ENCODE data around the gene PSENEN.

The PSENEN gene

DNA sequence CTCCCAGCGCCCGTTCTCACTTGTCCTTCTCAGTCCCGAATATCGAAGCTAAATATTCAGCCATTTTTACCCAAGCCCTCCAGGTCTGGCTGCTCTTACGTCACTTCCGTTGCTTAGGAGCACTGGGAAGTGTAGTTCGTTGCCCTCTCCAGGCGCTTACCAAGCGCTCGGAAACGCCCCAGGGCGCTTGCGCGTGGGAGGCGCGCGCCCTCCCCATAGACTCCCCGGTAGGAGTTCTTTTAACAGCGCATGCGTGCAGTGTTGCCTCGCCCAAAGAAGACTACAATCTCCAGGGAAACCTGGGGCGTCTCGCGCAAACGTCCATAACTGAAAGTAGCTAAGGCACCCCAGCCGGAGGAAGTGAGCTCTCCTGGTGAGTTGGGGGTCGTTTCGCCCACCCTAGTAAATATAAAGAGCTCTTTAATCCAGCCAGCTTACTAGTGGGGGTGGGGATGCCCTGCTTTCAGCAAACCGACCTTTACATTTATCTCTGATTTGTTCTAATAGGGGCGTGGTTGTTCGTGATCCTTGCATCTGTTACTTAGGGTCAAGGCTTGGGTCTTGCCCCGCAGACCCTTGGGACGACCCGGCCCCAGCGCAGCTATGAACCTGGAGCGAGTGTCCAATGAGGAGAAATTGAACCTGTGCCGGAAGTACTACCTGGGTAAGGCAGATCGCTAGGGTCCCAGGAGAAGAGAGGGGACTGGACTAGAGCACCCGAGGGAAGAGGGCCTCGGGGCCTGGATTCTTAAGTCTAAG, at the start of gene PSENEN, which contains the start of gene U2AF1L4:
PSENEN (plus strand) TSS at position 324 of the 759 bp plus-strand sequence; CDS start at position 604, 280 bp downstream.
U2AF1L4 (minus strand) TSS at position 91 of the 759 bp plus-strand sequence; CDS start at position 64, 27 bp downstream.
- no peaks in the 10 kb centered on the region for H3K9me3 ChIP-seq (ENCODE audit: low read depth, low read length)
- no peak for TF ChIP-seq FOXP2 (optimal IDR thresholded peaks at IDR 0.05; ENCODE audit: control extremely low read depth, extremely low read length, insufficient read depth)
- peak; percentile 52 for TF ChIP-seq POLR2AphosphoS5 (IDR thresholded peaks at IDR 0.05; ENCODE audit: borderline replicate concordance, low read depth, low read length)
- TF ChIP-seq EZH2 (IDR thresholded peaks at IDR 0.05) = no peak
- H3K27ac ChIP-seq = peak within 1 kb of the TSS; percentile 100
- H3K36me3 ChIP-seq (ENCODE audit: insufficient read depth, low read length) = peaks cover 3% of the 10 kb centered on the region; the same call in 1 of the 2 replicates
- peak; percentile 98 for DNase-seq (ENCODE audit: low read depth, low spot score)
- H3K9ac ChIP-seq (ENCODE audit: insufficient read length) = peak within 1 kb of the TSS; percentile 99
- peak within 1 kb of the TSS; percentile 87 for H3K4me3 ChIP-seq

- DNase-seq (ENCODE audit: low read depth, low spot score) = no peak
- Histone ChIP-seq H3K9ac (ENCODE audit: insufficient read length) (no peak overlapping the region), H3K4me3 (no peak overlapping the region), H3K27ac (no peak overlapping the region), H3K9me3 (ENCODE audit: low read depth, low read length) (no peaks in the 10 kb centered on the region), H3K36me3 (ENCODE audit: insufficient read depth, low read length) (no peaks in the 10 kb centered on the region)
- TF ChIP-seq EZH2 (IDR thresholded peaks at IDR 0.05) = no peak
Measured at GRCh38 chr19:35695895-35696422, 49.5 kb upstream of the PSENEN start.

DNA sequence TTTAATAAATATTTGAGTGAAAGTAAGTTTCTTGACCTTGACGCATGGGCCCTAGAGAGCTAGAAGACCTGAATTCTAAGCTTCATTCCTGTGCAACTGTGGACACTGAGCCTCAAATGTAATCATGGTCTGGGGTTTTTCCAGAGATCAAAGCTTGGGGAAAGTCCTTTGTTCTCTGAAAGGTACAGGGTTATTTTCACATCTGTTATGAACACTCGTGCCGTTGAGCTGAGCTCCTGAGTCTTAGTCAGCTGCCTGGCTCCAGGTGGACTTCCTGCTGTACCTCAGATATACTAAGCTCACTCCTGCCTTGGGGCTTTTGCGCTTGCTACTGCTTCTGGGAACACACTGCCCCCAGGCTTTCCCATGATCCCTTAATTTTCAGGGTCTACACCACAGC, 48.6 kb upstream of the PSENEN start:
- no peak overlapping the region for H3K4me3 ChIP-seq
- H3K9me3 ChIP-seq (ENCODE audit: low read depth, low read length) = no peaks in the 10 kb centered on the region
- H3K36me3 ChIP-seq (ENCODE audit: insufficient read depth, low read length) = no peaks in the 10 kb centered on the region
- no peak overlapping the region for H3K9ac ChIP-seq (ENCODE audit: insufficient read length)
- no peak for DNase-seq (ENCODE audit: low read depth, low spot score)
- H3K27ac ChIP-seq = no peak overlapping the region
- no peak for TF ChIP-seq FOXP2 (optimal IDR thresholded peaks at IDR 0.05; ENCODE audit: control extremely low read depth, extremely low read length, insufficient read depth)
- no peak for TF ChIP-seq POLR2AphosphoS5 (IDR thresholded peaks at IDR 0.05; ENCODE audit: borderline replicate concordance, low read depth, low read length)
- TF ChIP-seq EZH2 (IDR thresholded peaks at IDR 0.05) = no peak

DNA sequence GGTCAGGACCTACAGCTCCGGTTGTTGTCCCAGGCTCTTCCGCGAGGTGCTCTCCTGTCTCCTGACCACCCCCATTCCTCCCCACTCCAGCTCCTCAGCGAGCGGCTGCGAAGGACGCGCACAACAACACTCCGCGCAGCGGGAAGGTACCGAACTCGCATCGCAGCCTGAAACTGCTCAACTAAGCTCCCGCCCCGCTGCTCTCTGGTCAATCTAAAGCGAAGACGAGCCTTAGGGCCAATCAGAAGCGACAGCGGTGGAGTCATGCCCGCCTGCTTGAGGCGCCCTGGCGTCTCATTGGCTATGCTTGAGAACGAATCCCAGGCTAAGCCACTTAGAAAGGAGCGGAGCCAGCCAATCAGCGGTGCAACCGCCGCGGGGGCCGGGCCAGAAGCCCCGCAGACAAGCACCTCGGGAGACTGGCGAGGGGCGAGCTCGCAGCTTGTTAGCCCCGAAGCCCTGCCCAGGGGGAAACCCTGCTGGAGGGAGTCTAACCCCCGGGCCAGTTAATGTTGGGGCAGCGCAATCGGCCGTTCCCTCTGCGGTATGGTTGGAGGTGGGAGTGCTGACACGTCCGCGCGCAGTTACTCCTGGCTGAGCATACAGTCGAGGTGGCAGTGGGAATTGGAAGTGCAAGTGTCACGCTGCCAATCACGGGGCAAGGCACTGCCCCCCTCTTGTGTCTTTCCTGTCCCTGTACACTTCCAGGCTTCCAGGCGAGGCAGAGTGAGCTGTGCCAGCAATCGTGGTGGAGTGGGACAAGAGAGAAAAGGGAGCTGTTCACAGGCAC, 43.0 kb upstream of the PSENEN start:
- Histone ChIP-seq H3K4me3 (peak overlapping the region; percentile 71), H3K9ac (ENCODE audit: insufficient read length) (no peak overlapping the region), H3K9me3 (ENCODE audit: low read depth, low read length) (no peaks in the 10 kb centered on the region), H3K27ac (no peak overlapping the region), H3K36me3 (ENCODE audit: insufficient read depth, low read length) (no peaks in the 10 kb centered on the region)
- peak; percentile 80 for DNase-seq (ENCODE audit: low read depth, low spot score)
- TF ChIP-seq FOXP2 (optimal IDR thresholded peaks at IDR 0.05; ENCODE audit: control extremely low read depth, extremely low read length, insufficient read depth) (no peak), EZH2 (IDR thresholded peaks at IDR 0.05) (no peak), POLR2AphosphoS5 (IDR thresholded peaks at IDR 0.05; ENCODE audit: borderline replicate concordance, low read depth, low read length) (no peak)

- Histone ChIP-seq H3K4me3 (no peak overlapping the region), H3K9ac (ENCODE audit: insufficient read length) (no peak overlapping the region)
Measured at GRCh38 chr19:35703343-35703742, 42.1 kb upstream of the PSENEN start.

DNA sequence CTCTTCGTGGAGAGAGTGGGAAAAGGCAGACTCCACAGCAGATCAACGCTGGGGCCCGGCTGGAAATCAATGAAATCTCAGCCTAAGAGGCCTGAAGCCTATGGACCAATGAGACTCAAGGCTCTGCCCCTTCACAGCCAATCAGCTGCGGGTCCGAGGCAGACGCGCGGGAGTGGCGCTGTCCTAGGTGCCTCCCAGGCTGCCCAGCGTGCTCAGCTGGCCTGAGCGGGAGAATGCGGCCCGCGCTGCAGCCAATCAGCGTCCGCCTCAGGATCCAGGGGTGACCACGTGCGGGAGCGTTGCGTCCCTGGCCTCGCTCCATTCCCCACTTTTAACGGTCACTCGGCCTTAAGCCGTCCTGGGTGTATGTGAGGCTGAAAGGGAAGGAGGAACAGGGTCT, 41.2 kb upstream of the PSENEN start, which contains the start of gene ZBTB32:
ZBTB32 (plus strand) TSS at position 341 of the 400 bp plus-strand sequence. CDS start 10,069 bp downstream, outside the sequence.
- no peak for TF ChIP-seq EZH2 (IDR thresholded peaks at IDR 0.05)
- TF ChIP-seq FOXP2 (optimal IDR thresholded peaks at IDR 0.05; ENCODE audit: control extremely low read depth, extremely low read length, insufficient read depth) = no peak
- no peak for TF ChIP-seq POLR2AphosphoS5 (IDR thresholded peaks at IDR 0.05; ENCODE audit: borderline replicate concordance, low read depth, low read length)
- Histone ChIP-seq H3K36me3 (ENCODE audit: insufficient read depth, low read length) (no peaks in the 10 kb centered on the region), H3K4me3 (no peak within 1 kb of the TSS), H3K9ac (ENCODE audit: insufficient read length) (no peak within 1 kb of the TSS), H3K27ac (no peak within 1 kb of the TSS), H3K9me3 (ENCODE audit: low read depth, low read length) (no peaks in the 10 kb centered on the region)
- DNase-seq (ENCODE audit: low read depth, low spot score) = no peak

More at GRCh38 chr19:35703343-35703742, 42.1 kb upstream of the PSENEN start:
- Histone ChIP-seq H3K9me3 (ENCODE audit: low read depth, low read length) (no peaks in the 10 kb centered on the region), H3K36me3 (ENCODE audit: insufficient read depth, low read length) (no peaks in the 10 kb centered on the region), H3K27ac (no peak overlapping the region)
- no peak for DNase-seq (ENCODE audit: low read depth, low spot score)
- TF ChIP-seq POLR2AphosphoS5 (IDR thresholded peaks at IDR 0.05; ENCODE audit: borderline replicate concordance, low read depth, low read length) (no peak), EZH2 (IDR thresholded peaks at IDR 0.05) (no peak), FOXP2 (optimal IDR thresholded peaks at IDR 0.05; ENCODE audit: control extremely low read depth, extremely low read length, insufficient read depth) (no peak)

- DNase-seq (ENCODE audit: low read depth, low spot score) = no peak
- Histone ChIP-seq H3K36me3 (ENCODE audit: insufficient read depth, low read length) (no peaks in the 10 kb centered on the region), H3K27ac (no peak overlapping the region), H3K9ac (ENCODE audit: insufficient read length) (no peak overlapping the region), H3K4me3 (no peak overlapping the region), H3K9me3 (ENCODE audit: low read depth, low read length) (no peaks in the 10 kb centered on the region)
- no peak for TF ChIP-seq POLR2AphosphoS5 (IDR thresholded peaks at IDR 0.05; ENCODE audit: borderline replicate concordance, low read depth, low read length)
- no peak for TF ChIP-seq EZH2 (IDR thresholded peaks at IDR 0.05)
- no peak for TF ChIP-seq FOXP2 (optimal IDR thresholded peaks at IDR 0.05; ENCODE audit: control extremely low read depth, extremely low read length, insufficient read depth)
Measured at GRCh38 chr19:35708391-35708790, 37.1 kb upstream of the PSENEN start.

Data from SK-N-MC (cell line).